ENCODE results near the gene AKR7A3.

- TF ChIP-seq CTCF (IDR thresholded peaks at IDR 0.05) (no peak), ZFX (IDR thresholded peaks at IDR 0.05; ENCODE audit: borderline replicate concordance) (no peak)
These were observed 19.4 kb upstream of the AKR7A3 start for GRCh38 chr1:19307794-19308508.

All from 22Rv1 (cell line).